CD4-positive, alpha-beta T cell treated with Interleukin-15 for 1 hour (primary cell): Measurements from ENCODE around the gene XYLT1.
"Not testable (repeated sequence)": the region's sequence is repeated elsewhere in the genome, so short reads cannot be mapped to it uniquely, and the experiment has no call there.

Source experiments
- DNase-seq: peaks from one replicate; pipeline ENCODE4 v3.0.0-alpha.2; 2020

XYLT1 gene

GRCh38 chr16:17470908-17471718 lies at the start of gene XYLT1:
Gene XYLT1 (minus strand): TSS chr16:17470960. CDS start chr16:17470796, 164 bp downstream.
- DNase-seq = peak; percentile 60

- DNase-seq = no peak
Measured at GRCh38 chr16:17520111-17520510, 49.4 kb upstream of the XYLT1 start.

- DNase-seq = no peak
Measured at GRCh38 chr16:17519101-17519955, 48.6 kb upstream of the XYLT1 start.

- no peak for DNase-seq
Measured at GRCh38 chr16:17518441-17518840, 47.7 kb upstream of the XYLT1 start.

GRCh38 chr16:17515421-17516210 lies 44.9 kb upstream of the XYLT1 start:
- DNase-seq = no peak

GRCh38 chr16:17512636-17513220 lies 42.0 kb upstream of the XYLT1 start:
- DNase-seq = no peak

- DNase-seq = no peak
Measured at GRCh38 chr16:17511340-17511739, 40.6 kb upstream of the XYLT1 start.

GRCh38 chr16:17510567-17510966 lies 39.8 kb upstream of the XYLT1 start:
- DNase-seq = no peak

- DNase-seq = no peak
Measured at GRCh38 chr16:17509194-17509593, 38.4 kb upstream of the XYLT1 start.

- DNase-seq = no peak
Measured at GRCh38 chr16:17508303-17508702, 37.5 kb upstream of the XYLT1 start.

GRCh38 chr16:17507516-17507915 lies 36.8 kb upstream of the XYLT1 start:
- DNase-seq = not testable (repeated sequence)

GRCh38 chr16:17505828-17506227 lies 35.1 kb upstream of the XYLT1 start:
- not testable (repeated sequence) for DNase-seq

GRCh38 chr16:17504050-17504449 lies 33.3 kb upstream of the XYLT1 start:
- DNase-seq = no peak

- DNase-seq = no peak
Measured at GRCh38 chr16:17503331-17503730, 32.6 kb upstream of the XYLT1 start.

- no peak for DNase-seq
Measured at GRCh38 chr16:17501321-17501720, 30.6 kb upstream of the XYLT1 start.

- no peak for DNase-seq
Measured at GRCh38 chr16:17499223-17499902, 28.6 kb upstream of the XYLT1 start.

GRCh38 chr16:17497648-17498047 lies 26.9 kb upstream of the XYLT1 start:
- no peak for DNase-seq

GRCh38 chr16:17496891-17497290 lies 26.1 kb upstream of the XYLT1 start:
- no peak for DNase-seq

- no peak for DNase-seq
Measured at GRCh38 chr16:17493012-17493411, 22.3 kb upstream of the XYLT1 start.

GRCh38 chr16:17491140-17491662 lies 20.4 kb upstream of the XYLT1 start:
- DNase-seq = no peak

GRCh38 chr16:17488506-17488905 lies 17.7 kb upstream of the XYLT1 start:
- no peak for DNase-seq

GRCh38 chr16:17483351-17483750 lies 12.6 kb upstream of the XYLT1 start:
- no peak for DNase-seq
